LNCaP clone FGC (cell line): ENCODE data around the gene CARS1.

Source experiments
- DNase-seq: peaks from one replicate; pipeline ENCODE4 v3.0.0-alpha.2; 2011; ENCODE audit warnings: low read depth
- H3K4me3 ChIP-seq: 2 replicates; pipeline ENCODE4 v1.5.1; 2011; ENCODE audit warnings: mild to moderate bottlenecking, low read depth, low read length, control low read depth
- TF ChIP-seq, protein P1 (sequence below): IDR thresholded peaks from 2 replicates; pipeline ENCODE4 v1.5.1; 2012; ENCODE audit warnings: mild to moderate bottlenecking; ENCODE audit not compliant: control insufficient read depth, insufficient read depth; ENCODE audit errors: extremely low read depth

Gene CARS1

DNA sequence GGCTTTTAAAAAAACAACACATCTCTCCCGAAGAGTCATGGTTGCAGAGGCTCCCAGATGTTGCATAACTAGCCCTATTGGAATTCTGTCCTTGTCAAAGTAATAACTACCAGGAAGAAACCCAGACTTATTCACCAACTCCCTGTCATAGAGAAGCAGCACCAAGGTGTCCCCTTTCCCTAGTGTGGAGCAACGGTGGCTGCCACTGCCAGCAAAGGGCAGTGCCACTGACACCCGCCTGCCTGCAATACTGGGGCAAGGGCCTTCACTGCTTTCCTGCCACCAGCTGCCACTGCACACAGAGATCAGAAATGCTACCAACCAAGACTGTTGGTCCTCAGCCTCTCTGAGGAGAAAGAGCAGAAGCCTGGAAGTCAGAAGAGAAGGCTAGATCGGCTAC, 92.4 kb downstream of the CARS1 start:
- no peak overlapping the region for H3K4me3 ChIP-seq
- no peak for DNase-seq
- TF ChIP-seq, protein P1, sequence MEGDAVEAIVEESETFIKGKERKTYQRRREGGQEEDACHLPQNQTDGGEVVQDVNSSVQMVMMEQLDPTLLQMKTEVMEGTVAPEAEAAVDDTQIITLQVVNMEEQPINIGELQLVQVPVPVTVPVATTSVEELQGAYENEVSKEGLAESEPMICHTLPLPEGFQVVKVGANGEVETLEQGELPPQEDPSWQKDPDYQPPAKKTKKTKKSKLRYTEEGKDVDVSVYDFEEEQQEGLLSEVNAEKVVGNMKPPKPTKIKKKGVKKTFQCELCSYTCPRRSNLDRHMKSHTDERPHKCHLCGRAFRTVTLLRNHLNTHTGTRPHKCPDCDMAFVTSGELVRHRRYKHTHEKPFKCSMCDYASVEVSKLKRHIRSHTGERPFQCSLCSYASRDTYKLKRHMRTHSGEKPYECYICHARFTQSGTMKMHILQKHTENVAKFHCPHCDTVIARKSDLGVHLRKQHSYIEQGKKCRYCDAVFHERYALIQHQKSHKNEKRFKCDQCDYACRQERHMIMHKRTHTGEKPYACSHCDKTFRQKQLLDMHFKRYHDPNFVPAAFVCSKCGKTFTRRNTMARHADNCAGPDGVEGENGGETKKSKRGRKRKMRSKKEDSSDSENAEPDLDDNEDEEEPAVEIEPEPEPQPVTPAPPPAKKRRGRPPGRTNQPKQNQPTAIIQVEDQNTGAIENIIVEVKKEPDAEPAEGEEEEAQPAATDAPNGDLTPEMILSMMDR: no peak

DNA sequence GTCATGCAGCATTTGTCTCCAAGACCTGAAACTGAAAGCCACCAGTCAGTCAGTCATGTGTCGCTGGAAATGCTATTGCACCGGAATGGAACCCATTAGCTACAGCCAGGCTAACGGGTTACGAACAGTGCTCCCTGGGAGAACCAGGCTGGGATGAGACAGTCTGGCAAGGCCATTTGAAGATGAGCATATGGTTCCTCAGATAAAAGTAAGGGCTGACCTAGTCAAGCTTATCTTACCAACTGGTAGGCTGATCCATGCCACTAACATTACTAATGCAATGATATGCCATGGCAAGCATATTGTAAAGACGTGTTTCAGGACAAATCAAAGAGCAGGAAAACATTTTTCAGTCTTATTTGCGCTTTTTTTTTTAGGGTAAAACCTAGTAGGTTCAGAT, 93.5 kb downstream of the CARS1 start:
- TF ChIP-seq, protein P1: no peak
- no peak for DNase-seq
- no peak overlapping the region for H3K4me3 ChIP-seq

DNA sequence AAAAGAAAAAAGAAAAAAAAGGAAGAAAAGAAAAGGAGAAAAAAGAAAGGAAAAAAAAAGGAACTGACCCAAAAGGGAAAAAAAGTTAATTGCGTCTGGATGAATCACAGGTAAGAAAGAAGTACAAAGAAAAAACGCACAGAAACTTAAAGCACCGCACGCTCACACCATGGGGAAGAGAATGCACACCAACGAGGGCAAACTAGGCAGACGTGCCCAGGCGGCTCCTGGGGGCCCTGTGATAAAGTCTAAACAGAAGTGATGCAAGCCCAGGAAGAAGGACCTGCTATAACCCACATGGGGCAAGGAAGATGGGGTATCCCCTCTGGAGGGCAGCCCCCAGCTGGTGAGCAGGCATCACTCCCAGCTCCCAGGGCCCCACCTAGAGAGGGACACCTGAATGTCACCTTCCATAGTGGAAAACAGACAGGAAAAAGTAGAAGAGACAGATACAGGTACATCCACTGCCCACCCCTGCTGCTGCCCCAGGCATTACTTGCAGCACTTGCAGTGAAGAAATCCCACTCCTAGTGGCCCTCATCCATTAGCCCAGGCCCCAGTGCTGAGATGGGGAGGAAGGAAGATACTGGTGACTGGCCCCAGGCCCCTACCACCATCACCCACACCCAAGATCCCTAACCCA, 94.0 kb downstream of the CARS1 start:
- TF ChIP-seq, protein P1: no peak
- no peak overlapping the region for H3K4me3 ChIP-seq
- DNase-seq: no peak

DNA sequence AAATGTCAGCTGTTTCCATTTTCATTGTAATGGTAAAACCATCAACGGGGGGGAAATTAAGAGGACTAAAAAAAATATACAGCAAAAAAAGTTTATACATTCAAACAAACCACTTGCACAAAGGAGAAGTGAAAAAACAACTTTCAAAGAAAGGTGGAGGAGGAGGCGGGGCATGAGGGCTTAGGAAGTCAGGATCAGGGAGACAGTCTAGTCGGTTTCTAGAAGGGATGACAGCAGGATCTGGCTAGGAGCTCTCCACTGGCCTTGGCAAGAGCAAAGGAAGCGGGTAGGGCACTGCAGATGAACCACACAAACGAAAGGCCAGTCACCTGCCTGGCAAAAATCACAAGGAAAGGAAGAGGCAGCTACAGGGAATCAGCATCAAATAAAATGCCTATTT, 96.1 kb downstream of the CARS1 start:
- TF ChIP-seq, protein P1: no peak
- DNase-seq: no peak
- no peak overlapping the region for H3K4me3 ChIP-seq

DNA sequence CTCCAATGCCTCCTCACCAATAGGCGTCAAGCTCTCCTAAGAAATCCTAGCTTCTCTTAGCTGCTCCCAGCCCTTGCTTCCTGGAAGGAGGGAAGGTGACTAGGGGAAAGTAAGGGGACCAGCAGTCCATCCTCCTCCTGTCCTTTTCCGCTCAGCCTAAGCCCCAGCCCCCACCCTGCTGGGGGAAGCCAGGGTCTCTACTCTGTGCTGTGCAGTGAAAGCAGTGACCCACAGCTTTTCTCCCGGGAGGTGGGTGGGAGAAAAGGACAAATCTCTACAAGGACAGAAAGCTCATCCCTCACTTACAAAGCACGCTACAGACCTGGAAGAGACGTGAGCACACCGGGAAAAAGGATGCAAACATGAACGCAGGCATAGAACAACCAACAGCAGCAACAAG, 97.1 kb downstream of the CARS1 start:
- TF ChIP-seq, protein P1: no peak
- H3K4me3 ChIP-seq: no peak overlapping the region
- DNase-seq: no peak

DNA sequence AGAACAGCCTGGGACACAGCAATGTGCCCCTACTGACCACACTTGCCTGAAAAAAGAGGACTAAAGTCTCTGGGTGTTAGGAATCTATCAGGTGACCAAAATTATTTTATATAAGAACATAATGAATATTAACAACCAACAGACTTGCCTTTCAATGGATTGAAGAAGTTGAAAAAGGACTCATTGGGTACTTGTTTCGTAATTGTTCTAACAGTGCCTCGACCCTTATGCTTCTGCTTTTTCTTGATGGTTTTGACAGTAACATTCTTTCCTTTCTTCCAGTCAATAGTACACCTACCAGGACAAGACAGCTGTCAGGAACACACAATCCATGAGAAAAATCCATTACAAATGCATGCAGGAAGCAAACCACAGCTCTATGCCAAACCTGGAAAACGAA, 99.0 kb downstream of the CARS1 start:
- DNase-seq: no peak
- no peak overlapping the region for H3K4me3 ChIP-seq
- TF ChIP-seq, protein P1: no peak

DNA sequence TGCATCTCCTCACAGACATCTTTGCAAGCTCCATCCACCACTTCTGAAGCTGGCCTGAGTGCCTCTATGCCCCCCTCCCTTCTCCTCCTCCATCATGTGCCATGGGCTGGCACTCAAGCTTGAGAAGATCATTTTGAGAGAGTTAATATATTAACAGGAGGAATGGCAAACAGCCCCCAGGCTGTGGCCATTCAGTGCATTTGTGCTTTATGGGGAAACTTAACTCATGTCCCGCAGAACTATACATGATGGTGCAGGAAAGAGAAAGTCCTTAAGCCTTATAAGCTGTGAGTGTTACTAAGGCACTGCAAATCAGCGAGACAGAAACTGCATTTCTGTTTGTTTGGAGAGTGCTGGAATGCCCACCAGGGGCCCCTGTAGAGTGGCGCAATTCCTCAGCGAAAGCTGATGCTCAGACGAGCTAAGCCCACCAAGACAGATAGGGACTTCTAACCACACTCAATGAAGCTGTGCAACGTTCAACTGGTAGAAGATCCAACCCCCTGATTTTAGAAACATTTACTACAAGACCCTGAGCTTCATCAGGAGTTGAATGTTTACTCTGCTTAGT, 101.2 kb downstream of the CARS1 start:
- no peak for DNase-seq
- H3K4me3 ChIP-seq: no peak overlapping the region
- TF ChIP-seq, protein P1: no peak
